HCT116 (cell line): ENCODE results near the gene CA4. TPM values are rescaled to one million over a fixed set of nuclear protein-coding genes. Genes with fewer than 3 reads are reported as not detected.

Source experiments
- ATAC-seq: fragments of 200-7000 bp; cut with Tn5 transposase; 2 replicates; pipeline ENCODE4 v1.9.1; 2020; ENCODE audit warnings: mild to moderate bottlenecking, moderate library complexity
- BruUV-seq: library from RNA; stranded (reverse); fragments of 400-500 nt; replicated peaks from 2 replicates; lab custom pipeline; 2021; lab: Mats Ljungman, UMichigan
- CTCF ChIA-PET: fragments of 300-600 bp; sonication (Branson Sonifier 250); formaldehyde crosslinking; loops from one replicate; lab custom pipeline; 2021; ENCODE audit warnings: antibody characterized with exemption; lab: Charles Lee
- POLR2A ChIA-PET: fragments of 300-600, 350-600 bp; sonication (Branson Sonifier 250); formaldehyde crosslinking; loops from one replicate; lab custom pipeline; 2021; ENCODE audit warnings: antibody characterized with exemption; lab: Charles Lee
- RAD21 ChIA-PET, 2 experiments: fragments of 300-600 bp; sonication (Branson Sonifier 250); formaldehyde crosslinking; loops; one replicate each; lab custom pipeline; 2023; ENCODE audit warnings: low total read pairs in 2 of 2; ENCODE audit not compliant: uncharacterized antibody in 2 of 2, unreplicated experiment in 2 of 2, low non-redundant PET in 1 of 2; lab: Charles Lee
- DNase-seq: peaks from one replicate; pipeline ENCODE4 v3.0.0-alpha.2; 2010; ENCODE audit warnings: low read depth, low spot score
- H2AFZ ChIP-seq: fragments of 200-600 bp; shearing (Covaris generic), sonication (generic); 2 replicates; pipeline ENCODE4 v1.6.1; 2017; ENCODE audit warnings: low read depth, mixed run types, mixed read lengths, antibody characterized with exemption, low read length; ENCODE audit not compliant: poor library complexity, severe bottlenecking
- H3K27ac ChIP-seq: 2 replicates; pipeline ENCODE4 v1.5.1; 2012; ENCODE audit warnings: low read depth, low read length
- H3K27me3 ChIP-seq: fragments of 200-600 bp; sonication (generic); 2 replicates; pipeline ENCODE4 v1.6.1; 2016; ENCODE audit warnings: mixed run types, low read length, mixed read lengths; ENCODE audit not compliant: insufficient read depth
- H3K36me3 ChIP-seq, 2 experiments: fragments of 200-500 bp in 1 of 2; fragments of 200-600 bp in 1 of 2; sonication (Bioruptor generic) in 1 of 2; sonication (generic) in 1 of 2; 2 replicates each; pipeline versions ENCODE4 v1.5.1 to v1.6.1; 2014 to 2016; ENCODE audit warnings: low read length in 2 of 2, inconsistent platforms in 1 of 2, mixed read lengths in 1 of 2, mixed run types in 1 of 2; ENCODE audit not compliant: insufficient read depth in 2 of 2, control insufficient read depth in 1 of 2
- H3K4me1 ChIP-seq, 2 experiments: fragments of 200-600 bp in 1 of 2; sonication (generic) in 1 of 2; 2 replicates each; pipeline versions ENCODE4 v1.5.1 to v1.6.1; 2012 to 2017; ENCODE audit warnings: low read length in 2 of 2, inconsistent platforms in 1 of 2, mild to moderate bottlenecking in 1 of 2, mixed read lengths in 1 of 2, mixed run types in 1 of 2, moderate library complexity in 1 of 2; ENCODE audit not compliant: insufficient read depth in 2 of 2, control insufficient read depth in 1 of 2
- H3K4me2 ChIP-seq: fragments of 200-600 bp; sonication (generic); 2 replicates; pipeline ENCODE4 v1.6.1; 2017; ENCODE audit warnings: mixed run types, low read length, mixed read lengths
- H3K4me3 ChIP-seq, 2 experiments: fragments of 200-600 bp in 1 of 2; sonication (generic) in 1 of 2; replicated peaks in 1 of 2; 2 replicates each; pipeline ENCODE4 v1.5.1; 2011 to 2016; ENCODE audit warnings: low read length in 2 of 2, control low read depth in 1 of 2, low read depth in 1 of 2, mild to moderate bottlenecking in 1 of 2, mixed read lengths in 1 of 2, mixed run types in 1 of 2
- H3K79me2 ChIP-seq: fragments of 200-600 bp; sonication (generic); 2 replicates; pipeline ENCODE4 v1.6.1; 2017; ENCODE audit warnings: mild to moderate bottlenecking, mixed run types, low read length, moderate library complexity, mixed read lengths; ENCODE audit not compliant: insufficient read depth
- H3K9ac ChIP-seq: fragments of 200-600 bp; sonication (generic); 2 replicates; pipeline ENCODE4 v1.6.1; 2016; ENCODE audit warnings: low read length, mixed read lengths
- H3K9me2 ChIP-seq: fragments of 200-600 bp; sonication (generic), shearing (Covaris generic); 2 replicates; pipeline ENCODE4 v1.6.1; 2017; ENCODE audit warnings: mixed run types, mild to moderate bottlenecking, moderate library complexity; ENCODE audit not compliant: insufficient read depth
- H3K9me3 ChIP-seq, 2 experiments: fragments of 200-500 bp in 1 of 2; fragments of 200-600 bp in 1 of 2; sonication (Bioruptor generic) in 1 of 2; sonication (generic) in 1 of 2; 2 replicates each; pipeline ENCODE4 v1.6.1; 2014 to 2017; ENCODE audit warnings: low read length in 2 of 2, mixed read lengths in 2 of 2, inconsistent platforms in 1 of 2, low read depth in 1 of 2, mild to moderate bottlenecking in 1 of 2, mixed run types in 1 of 2, moderate library complexity in 1 of 2; ENCODE audit not compliant: control insufficient read depth in 1 of 2, insufficient read depth in 1 of 2
- H4K20me1 ChIP-seq: fragments of 200-600 bp; sonication (generic), shearing (Covaris generic); 2 replicates; pipeline ENCODE4 v1.6.1; 2017; ENCODE audit warnings: mixed run types, mild to moderate bottlenecking, moderate library complexity; ENCODE audit not compliant: insufficient read depth
- CEBPB ChIP-seq: IDR thresholded peaks from 2 replicates; pipeline ENCODE4 v1.6.1; 2012; ENCODE audit warnings: low read depth
- EZH2phosphoT487 ChIP-seq: fragments of 200-600 bp; IDR thresholded peaks from 2 replicates; pipeline ENCODE4 v1.6.1; 2018; ENCODE audit warnings: antibody characterized with exemption, borderline replicate concordance
- FOSL1 ChIP-seq: IDR thresholded peaks from 2 replicates; pipeline ENCODE4 v1.6.1; 2012; ENCODE audit warnings: low read depth
- JUND ChIP-seq: IDR thresholded peaks from 2 replicates; pipeline ENCODE4 v1.6.1; 2012
- POLR2A ChIP-seq: IDR thresholded peaks from 2 replicates; pipeline ENCODE4 v1.7.0; 2011; ENCODE audit warnings: borderline replicate concordance; ENCODE audit not compliant: insufficient read depth, insufficient read length; ENCODE audit errors: extremely low read depth
- POLR2AphosphoS5 ChIP-seq: IDR thresholded peaks from 2 replicates; pipeline ENCODE4 v1.6.1; 2011; ENCODE audit warnings: mild to moderate bottlenecking, low read depth, low read length, moderate library complexity
- RAD21 ChIP-seq: IDR thresholded peaks from 2 replicates; pipeline ENCODE4 v1.6.1; 2012; ENCODE audit warnings: low read depth, mild to moderate bottlenecking
- TCF7L2 ChIP-seq: IDR thresholded peaks from 2 replicates; pipeline ENCODE4 v1.7.0; 2011; ENCODE audit warnings: borderline replicate concordance, inconsistent platforms; ENCODE audit not compliant: insufficient read depth, insufficient read length; ENCODE audit errors: extremely low read depth
- YY1 ChIP-seq: IDR thresholded peaks from 2 replicates; pipeline ENCODE4 v1.6.1; 2011; ENCODE audit warnings: low read length, low read depth, moderate library complexity, mild to moderate bottlenecking; ENCODE audit not compliant: insufficient replicate concordance; ENCODE audit errors: extremely low read depth
- ZFX ChIP-seq: fragments of 450-650 bp; IDR thresholded peaks from 2 replicates; pipeline ENCODE4 v1.6.1; 2017
- ZNF274 ChIP-seq: fragments of 200-500 bp; sonication (Bioruptor generic); IDR thresholded peaks from 2 replicates; pipeline ENCODE4 v1.6.1; 2014; ENCODE audit warnings: mild to moderate bottlenecking, low read depth, low read length, inconsistent platforms
- intact Hi-C: fragments of 100-400 bp; cut with micrococcal nuclease; formaldehyde crosslinking; loops from 2 replicates; pipeline ENCODE4 v1.10.0; 2022
- total RNA-seq: library from RNA; stranded (reverse); gene quantifications from one replicate; pipeline ENCODE4 v1.2.1, GENCODE V29; 2021; ENCODE audit not compliant: unreplicated experiment
- TF ChIP-seq, protein P1 (sequence below): IDR thresholded peaks from 2 replicates; pipeline ENCODE4 v1.6.1; 2011; ENCODE audit warnings: mild to moderate bottlenecking, low read length, moderate library complexity; ENCODE audit not compliant: insufficient replicate concordance; ENCODE audit errors: extremely low read depth
- TF ChIP-seq, protein P2 (sequence below): IDR thresholded peaks from 2 replicates; pipeline ENCODE4 v1.6.1; 2012
- TF ChIP-seq, protein P3 (sequence below): IDR thresholded peaks from 2 replicates; pipeline ENCODE4 v1.6.1; 2012; ENCODE audit warnings: low read depth

The CA4 gene
- total RNA-seq, 1 experiment from 2014 or later = 0.20 TPM

DNA sequence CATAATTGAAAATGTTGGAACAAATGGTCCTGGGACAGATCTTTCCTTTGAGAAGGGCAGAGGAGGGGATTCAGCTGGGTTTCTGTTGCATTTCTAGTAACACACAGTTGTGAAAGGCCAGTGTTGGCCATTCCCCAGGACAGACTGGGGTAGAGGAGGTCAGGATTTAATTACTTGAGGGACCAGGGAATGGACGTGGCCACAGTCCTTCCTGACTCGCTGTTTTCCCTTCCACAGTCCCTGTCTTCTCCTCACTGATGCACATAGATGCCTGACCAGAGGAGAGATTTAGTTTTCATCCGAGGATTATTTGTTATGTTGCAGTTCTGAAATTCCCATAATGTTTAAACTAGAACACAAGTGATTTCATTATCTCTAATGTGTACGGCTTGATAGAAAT lies 45.8 kb upstream of the CA4 start (continued):
- TF ChIP-seq, protein P1, sequence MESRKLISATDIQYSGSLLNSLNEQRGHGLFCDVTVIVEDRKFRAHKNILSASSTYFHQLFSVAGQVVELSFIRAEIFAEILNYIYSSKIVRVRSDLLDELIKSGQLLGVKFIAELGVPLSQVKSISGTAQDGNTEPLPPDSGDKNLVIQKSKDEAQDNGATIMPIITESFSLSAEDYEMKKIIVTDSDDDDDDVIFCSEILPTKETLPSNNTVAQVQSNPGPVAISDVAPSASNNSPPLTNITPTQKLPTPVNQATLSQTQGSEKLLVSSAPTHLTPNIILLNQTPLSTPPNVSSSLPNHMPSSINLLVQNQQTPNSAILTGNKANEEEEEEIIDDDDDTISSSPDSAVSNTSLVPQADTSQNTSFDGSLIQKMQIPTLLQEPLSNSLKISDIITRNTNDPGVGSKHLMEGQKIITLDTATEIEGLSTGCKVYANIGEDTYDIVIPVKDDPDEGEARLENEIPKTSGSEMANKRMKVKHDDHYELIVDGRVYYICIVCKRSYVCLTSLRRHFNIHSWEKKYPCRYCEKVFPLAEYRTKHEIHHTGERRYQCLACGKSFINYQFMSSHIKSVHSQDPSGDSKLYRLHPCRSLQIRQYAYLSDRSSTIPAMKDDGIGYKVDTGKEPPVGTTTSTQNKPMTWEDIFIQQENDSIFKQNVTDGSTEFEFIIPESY = no peak
- TF ChIP-seq, protein P2, sequence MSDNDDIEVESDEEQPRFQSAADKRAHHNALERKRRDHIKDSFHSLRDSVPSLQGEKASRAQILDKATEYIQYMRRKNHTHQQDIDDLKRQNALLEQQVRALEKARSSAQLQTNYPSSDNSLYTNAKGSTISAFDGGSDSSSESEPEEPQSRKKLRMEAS = no peak
- no peak for TF ChIP-seq EZH2phosphoT487
- no peak for TF ChIP-seq CEBPB

DNA sequence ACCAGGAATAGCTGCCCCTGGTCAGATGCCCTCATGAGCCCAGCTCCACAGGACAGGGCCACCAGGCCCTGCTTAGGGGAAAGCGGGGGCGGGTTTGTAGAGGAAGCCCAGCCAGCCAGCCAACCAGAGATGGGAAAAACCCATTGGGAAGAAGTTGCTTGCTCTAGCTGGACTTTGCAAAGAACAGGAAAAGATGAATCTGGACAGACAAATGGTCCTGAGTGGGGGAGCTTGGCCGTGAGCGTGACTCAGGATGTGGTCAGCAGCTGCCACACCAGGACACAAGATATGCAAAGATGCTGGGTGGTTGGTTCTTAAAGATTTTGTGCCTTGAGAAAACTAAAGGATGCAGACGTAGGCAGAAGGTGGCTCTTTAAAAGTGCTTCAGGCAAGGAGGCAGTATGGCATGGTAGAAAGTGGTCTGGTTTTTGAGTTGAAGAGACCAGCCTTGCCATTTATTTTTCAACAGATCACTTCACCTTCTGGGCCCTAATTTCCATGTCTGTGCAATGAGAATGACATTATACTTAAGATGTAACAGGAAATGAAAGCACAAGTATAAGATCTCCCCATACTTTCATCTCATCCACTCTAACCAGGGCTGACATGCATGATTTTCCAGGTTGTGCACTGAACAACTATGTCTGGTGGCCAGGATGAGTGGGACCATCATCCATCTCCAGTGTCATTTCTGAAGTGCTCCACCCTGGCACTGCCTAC lies 43.3 kb upstream of the CA4 start:
- Histone ChIP-seq H3K4me2 (no peak overlapping the region), H2AFZ (no peak overlapping the region), H3K4me1 (no peaks in the 10 kb centered on the region), H3K79me2 (no peaks in the 10 kb centered on the region), H3K36me3 (no peaks in the 10 kb centered on the region), H3K9me3 (no peaks in the 10 kb centered on the region), H3K9me2 (no peaks in the 10 kb centered on the region), H3K4me3 (no peak overlapping the region), H3K27me3 (no peaks in the 10 kb centered on the region), H3K9ac (no peak overlapping the region), H3K27ac (no peak overlapping the region), H4K20me1 (no peaks in the 10 kb centered on the region)
- intact Hi-C loops = loop anchor here (10.0 kb wide), 3 partner anchors 118 to 538 kb away; no protein-coding TSS in a partner anchor
- ATAC-seq (no peak), DNase-seq (no peak)
- POLR2A ChIA-PET = no interaction called here
- BruUV-seq = no TSS peak
- CTCF ChIA-PET = no interaction called here
- RAD21 ChIA-PET = interaction anchor here in 1 of 2 experiments (0.5 kb wide), 1 partner anchor 544 kb away, joined by 4 read pairs; no protein-coding TSS in a partner anchor
- TF ChIP-seq JUND (no peak), POLR2A (no peak), EZH2phosphoT487 (no peak), ZFX (no peak), YY1 (no peak), POLR2AphosphoS5 (no peak), TCF7L2 (no peak), ZNF274 (no peak), RAD21 (no peak), FOSL1 (no peak)
- TF ChIP-seq, protein P3, sequence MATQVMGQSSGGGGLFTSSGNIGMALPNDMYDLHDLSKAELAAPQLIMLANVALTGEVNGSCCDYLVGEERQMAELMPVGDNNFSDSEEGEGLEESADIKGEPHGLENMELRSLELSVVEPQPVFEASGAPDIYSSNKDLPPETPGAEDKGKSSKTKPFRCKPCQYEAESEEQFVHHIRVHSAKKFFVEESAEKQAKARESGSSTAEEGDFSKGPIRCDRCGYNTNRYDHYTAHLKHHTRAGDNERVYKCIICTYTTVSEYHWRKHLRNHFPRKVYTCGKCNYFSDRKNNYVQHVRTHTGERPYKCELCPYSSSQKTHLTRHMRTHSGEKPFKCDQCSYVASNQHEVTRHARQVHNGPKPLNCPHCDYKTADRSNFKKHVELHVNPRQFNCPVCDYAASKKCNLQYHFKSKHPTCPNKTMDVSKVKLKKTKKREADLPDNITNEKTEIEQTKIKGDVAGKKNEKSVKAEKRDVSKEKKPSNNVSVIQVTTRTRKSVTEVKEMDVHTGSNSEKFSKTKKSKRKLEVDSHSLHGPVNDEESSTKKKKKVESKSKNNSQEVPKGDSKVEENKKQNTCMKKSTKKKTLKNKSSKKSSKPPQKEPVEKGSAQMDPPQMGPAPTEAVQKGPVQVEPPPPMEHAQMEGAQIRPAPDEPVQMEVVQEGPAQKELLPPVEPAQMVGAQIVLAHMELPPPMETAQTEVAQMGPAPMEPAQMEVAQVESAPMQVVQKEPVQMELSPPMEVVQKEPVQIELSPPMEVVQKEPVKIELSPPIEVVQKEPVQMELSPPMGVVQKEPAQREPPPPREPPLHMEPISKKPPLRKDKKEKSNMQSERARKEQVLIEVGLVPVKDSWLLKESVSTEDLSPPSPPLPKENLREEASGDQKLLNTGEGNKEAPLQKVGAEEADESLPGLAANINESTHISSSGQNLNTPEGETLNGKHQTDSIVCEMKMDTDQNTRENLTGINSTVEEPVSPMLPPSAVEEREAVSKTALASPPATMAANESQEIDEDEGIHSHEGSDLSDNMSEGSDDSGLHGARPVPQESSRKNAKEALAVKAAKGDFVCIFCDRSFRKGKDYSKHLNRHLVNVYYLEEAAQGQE = no peak
- TF ChIP-seq, protein P2 = no peak
- TF ChIP-seq, protein P1 = no peak
